ENCODE results near the gene ADAMTS12. TPM values are rescaled to one million over a fixed set of nuclear protein-coding genes. Genes with fewer than 3 reads are reported as not detected.

Gene ADAMTS12
- total and polyA plus RNA-seq, 10 of the 15 experiments (the other 5 are each of a cell fraction or from before 2014, with no cell fraction given): 0.11 to 35.8 (median 20.7) TPM

DNA sequence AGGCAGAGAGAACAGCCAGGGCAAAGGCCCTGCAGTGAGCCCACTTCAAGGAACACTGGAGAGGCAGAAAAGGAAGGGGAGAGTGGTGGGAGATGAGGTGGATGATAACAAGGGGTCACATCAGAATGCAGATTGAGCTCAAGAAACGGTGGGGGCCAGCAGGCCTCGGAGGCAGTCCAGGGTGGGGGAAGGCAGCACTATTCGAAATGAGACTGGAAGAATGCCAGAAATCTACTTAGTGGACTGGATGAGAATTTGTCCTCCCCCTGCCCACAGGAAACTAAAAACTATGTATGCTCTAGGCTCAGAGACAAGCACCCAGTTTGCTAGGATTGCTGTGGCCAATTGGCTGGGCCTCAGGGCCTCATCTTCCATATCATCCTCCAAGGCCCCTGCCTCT lies 148.7 kb downstream of the ADAMTS12 start:
- Histone ChIP-seq H3K9ac (ENCODE audit: control insufficient read depth, insufficient read depth, low read length) (no peak overlapping the region), H2AFZ (ENCODE audit: control insufficient read depth, low read depth, low read length) (no peak overlapping the region), H3K4me2 (ENCODE audit: control insufficient read depth, insufficient read depth) (no peak overlapping the region), H3K4me1 (ENCODE audit: control insufficient read depth, insufficient read depth, low read length) (peaks cover 3% of the 10 kb centered on the region; the same call in 1 of the 2 replicates), H4K20me1 (ENCODE audit: control insufficient read depth, insufficient read depth) (no peaks in the 10 kb centered on the region), H3K27ac (ENCODE audit: control insufficient read depth, insufficient read depth) (no peak overlapping the region), H3K9me3 (replicated peaks; ENCODE audit: control insufficient read depth, insufficient read depth, low read length) (no peaks in the 10 kb centered on the region), H3K36me3 (ENCODE audit: control insufficient read depth in 2 of 2, insufficient read depth in 2 of 2, low read length in 1 of 2) (no peaks in the 10 kb centered on the region), H3K4me3 (no peak overlapping the region), H3K27me3 (replicated peaks in 1 of 2; ENCODE audit: control insufficient read depth in 2 of 2, insufficient read depth in 2 of 2, low read length in 1 of 2) (no peaks in the 10 kb centered on the region), H3K79me2 (ENCODE audit: control insufficient read depth, insufficient read depth, low read length) (no peaks in the 10 kb centered on the region)
- intact Hi-C loops (cut with micrococcal nuclease; ENCODE audit: unreplicated experiment): no loop called here
- in situ Hi-C loops (cut with MboI): no loop called here
- BruUV-seq (replicated peaks): no TSS peak
- POLR2A ChIA-PET: interaction anchor here (1.5 kb wide), 1 partner anchor 17 kb away, joined by 3 read pairs; no protein-coding TSS in a partner anchor
- SMC1A ChIA-PET (ENCODE audit: uncharacterized antibody, unreplicated experiment): interaction anchor here (0.9 to 2.5 kb wide), 3 partner anchors 9 to 63 kb away, joined by 3 to 7 read pairs (median 5); no protein-coding TSS in a partner anchor
- FAIRE-seq (no peak), DNase-seq (ENCODE audit: low read depth, low spot score) (no peak), ATAC-seq (no peak)
- RAD21 ChIA-PET (ENCODE audit: unreplicated experiment): no interaction called here
- CTCF ChIA-PET: no interaction called here
- WGBS (ENCODE audit: insufficient coverage, insufficient replicate concordance, low lambda C conversion rate, missing lambda C conversion rate): 77% methylated on average over 3 of the region's 3 CpGs
- TF ChIP-seq SMAD5 (IDR thresholded peaks at IDR 0.05; ENCODE audit: low read depth) (no peak), POLR2AphosphoS2 (IDR thresholded peaks at IDR 0.05; ENCODE audit: low read depth, low read length) (no peak), SMC3 (IDR thresholded peaks at IDR 0.05; ENCODE audit: borderline replicate concordance, low read length) (no peak), TCF3 (IDR thresholded peaks at IDR 0.05; ENCODE audit: borderline replicate concordance, insufficient read depth, low read depth, low read length) (no peak), NFYA (IDR thresholded peaks at IDR 0.05; ENCODE audit: borderline replicate concordance, low read depth, low read length) (no peak), CREM (IDR thresholded peaks at IDR 0.05; ENCODE audit: low read depth) (no peak), LARP7 (IDR thresholded peaks at IDR 0.05) (no peak), RAD21 (IDR thresholded peaks at IDR 0.05; ENCODE audit: insufficient read depth, low read depth, low read length) (no peak), SP1 (IDR thresholded peaks at IDR 0.05; ENCODE audit: low read depth, low read length) (no peak), BACH1 (IDR thresholded peaks at IDR 0.05; ENCODE audit: borderline replicate concordance) (no peak), SPI1 (IDR thresholded peaks at IDR 0.05; ENCODE audit: borderline replicate concordance, insufficient read depth, low read depth, low read length) (no peak), PAX8 (IDR thresholded peaks at IDR 0.05) (no peak), NFYB (IDR thresholded peaks at IDR 0.05; ENCODE audit: insufficient read depth, low read depth, low read length) (no peak), BCL3 (IDR thresholded peaks at IDR 0.05; ENCODE audit: borderline replicate concordance, insufficient read depth, low read depth, low read length, poor library complexity, severe bottlenecking) (no peak), ZNF687 (IDR thresholded peaks at IDR 0.05) (no peak)
- TF ChIP-seq, protein P1, sequence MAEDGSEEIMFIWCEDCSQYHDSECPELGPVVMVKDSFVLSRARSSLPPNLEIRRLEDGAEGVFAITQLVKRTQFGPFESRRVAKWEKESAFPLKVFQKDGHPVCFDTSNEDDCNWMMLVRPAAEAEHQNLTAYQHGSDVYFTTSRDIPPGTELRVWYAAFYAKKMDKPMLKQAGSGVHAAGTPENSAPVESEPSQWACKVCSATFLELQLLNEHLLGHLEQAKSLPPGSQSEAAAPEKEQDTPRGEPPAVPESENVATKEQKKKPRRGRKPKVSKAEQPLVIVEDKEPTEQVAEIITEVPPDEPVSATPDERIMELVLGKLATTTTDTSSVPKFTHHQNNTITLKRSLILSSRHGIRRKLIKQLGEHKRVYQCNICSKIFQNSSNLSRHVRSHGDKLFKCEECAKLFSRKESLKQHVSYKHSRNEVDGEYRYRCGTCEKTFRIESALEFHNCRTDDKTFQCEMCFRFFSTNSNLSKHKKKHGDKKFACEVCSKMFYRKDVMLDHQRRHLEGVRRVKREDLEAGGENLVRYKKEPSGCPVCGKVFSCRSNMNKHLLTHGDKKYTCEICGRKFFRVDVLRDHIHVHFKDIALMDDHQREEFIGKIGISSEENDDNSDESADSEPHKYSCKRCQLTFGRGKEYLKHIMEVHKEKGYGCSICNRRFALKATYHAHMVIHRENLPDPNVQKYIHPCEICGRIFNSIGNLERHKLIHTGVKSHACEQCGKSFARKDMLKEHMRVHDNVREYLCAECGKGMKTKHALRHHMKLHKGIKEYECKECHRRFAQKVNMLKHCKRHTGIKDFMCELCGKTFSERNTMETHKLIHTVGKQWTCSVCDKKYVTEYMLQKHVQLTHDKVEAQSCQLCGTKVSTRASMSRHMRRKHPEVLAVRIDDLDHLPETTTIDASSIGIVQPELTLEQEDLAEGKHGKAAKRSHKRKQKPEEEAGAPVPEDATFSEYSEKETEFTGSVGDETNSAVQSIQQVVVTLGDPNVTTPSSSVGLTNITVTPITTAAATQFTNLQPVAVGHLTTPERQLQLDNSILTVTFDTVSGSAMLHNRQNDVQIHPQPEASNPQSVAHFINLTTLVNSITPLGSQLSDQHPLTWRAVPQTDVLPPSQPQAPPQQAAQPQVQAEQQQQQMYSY (CRISPR knock-in tag; IDR thresholded peaks at IDR 0.05): no peak
